Measurements from ENCODE around the gene RAB3C. TPM values are rescaled to one million over a fixed set of nuclear protein-coding genes. Genes with fewer than 3 reads are reported as not detected.

Gene RAB3C, protein sequence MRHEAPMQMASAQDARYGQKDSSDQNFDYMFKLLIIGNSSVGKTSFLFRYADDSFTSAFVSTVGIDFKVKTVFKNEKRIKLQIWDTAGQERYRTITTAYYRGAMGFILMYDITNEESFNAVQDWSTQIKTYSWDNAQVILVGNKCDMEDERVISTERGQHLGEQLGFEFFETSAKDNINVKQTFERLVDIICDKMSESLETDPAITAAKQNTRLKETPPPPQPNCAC
- not detected in 5 replicates for total RNA-seq (2022; extraction: Qiagen RNA extraction; ENCODE audit: low read depth)

DNA sequence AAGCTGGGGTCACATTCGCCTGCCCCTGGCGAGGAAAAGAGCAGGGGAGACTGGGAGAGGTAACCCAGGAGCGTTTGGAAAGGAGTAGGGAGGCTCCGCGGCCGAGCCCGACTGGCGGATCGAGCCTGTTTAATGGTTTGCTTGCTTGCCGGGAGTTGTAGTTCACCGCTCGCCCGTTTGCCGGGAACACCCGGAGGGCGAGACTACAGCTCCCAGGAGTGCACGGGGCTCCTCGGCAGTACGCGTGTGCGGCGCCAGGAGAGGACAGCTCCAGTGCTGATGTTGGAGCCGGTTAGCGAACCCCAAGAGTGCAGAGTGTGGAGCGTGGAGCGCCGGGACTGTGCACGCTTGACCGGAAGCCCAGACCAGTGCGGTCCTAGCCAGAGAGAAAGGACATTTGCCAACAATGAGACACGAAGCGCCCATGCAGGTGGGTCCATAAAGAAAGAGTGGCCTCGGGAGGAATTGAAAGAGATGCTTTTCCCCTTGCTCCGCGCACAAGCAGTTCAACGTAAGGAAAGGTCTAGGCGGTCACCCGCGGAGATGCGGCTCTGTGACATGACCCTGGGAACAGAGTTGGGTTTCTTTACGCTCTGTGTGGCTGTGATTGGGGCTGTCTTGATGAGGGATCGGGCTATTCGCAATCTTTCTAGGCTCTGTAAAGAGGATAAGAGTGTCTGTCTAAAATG, at the start of gene RAB3C:
RAB3C (plus strand) TSS at position 273 of the 689 bp plus-strand sequence; CDS start at position 407, 134 bp downstream.

Other genes with a start within 250 kb of the RAB3C start
- 49.2 to 87.0 TPM (median 63.0 TPM) in 5 replicates for gene PLK2, start 123.0 kb upstream of the RAB3C start, total RNA-seq (2022; extraction: Qiagen RNA extraction; ENCODE audit: low read depth)
- gene GAPT, start 91.6 kb upstream of the RAB3C start, total RNA-seq (2022; extraction: Qiagen RNA extraction; ENCODE audit: low read depth), result not detected in 5 replicates

Data from A549 treated with ZK216348 at 1 μM for 4 hours (cell line).